ENCODE results near the gene CLINT1.
"Not testable (repeated sequence)": the region's sequence is repeated elsewhere in the genome, so short reads cannot be mapped to it uniquely, and the experiment has no call there.

The CLINT1 gene

DNA sequence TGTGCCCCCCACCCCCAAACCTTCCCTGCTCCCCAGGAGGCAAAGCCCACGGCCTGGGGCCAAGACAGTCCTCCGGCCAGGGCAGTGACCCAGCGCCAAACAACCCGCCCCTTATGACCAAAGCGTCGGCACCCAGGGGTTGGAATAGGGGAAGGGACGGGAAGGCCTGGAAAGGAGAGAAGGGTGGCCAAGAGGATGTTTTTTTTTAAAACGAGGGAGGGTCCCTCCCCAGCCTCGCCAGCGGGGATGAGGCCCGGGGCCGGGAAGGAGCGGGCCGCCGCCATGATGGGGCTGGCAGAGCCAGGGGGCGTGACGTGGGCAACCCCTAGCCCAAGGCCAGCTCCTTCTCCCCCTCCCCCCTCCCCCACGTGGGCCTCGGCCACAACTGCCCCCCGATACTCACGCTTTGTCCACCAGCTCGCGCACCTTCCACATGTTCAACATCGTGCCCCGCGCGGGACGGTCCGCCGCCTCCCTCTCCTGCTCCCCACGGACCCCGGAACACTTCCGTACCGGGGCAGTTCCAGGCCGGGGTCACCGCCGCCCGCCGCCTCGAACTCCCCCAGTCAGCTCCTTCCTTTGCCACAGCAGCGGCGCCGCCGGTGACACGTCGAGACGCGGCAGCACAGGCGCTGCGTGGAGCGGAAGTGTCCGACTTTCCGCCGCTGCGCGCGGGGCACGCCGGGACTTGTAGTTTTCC, at the start of gene CLINT1:
CLINT1 (minus strand) TSS at position 619 of the 700 bp plus-strand sequence; CDS start at position 444, 175 bp downstream.
- peak; percentile 67 to 77 for DNase-seq (ENCODE audit: low read depth in 2 of 2)

- no peak for DNase-seq (ENCODE audit: low read depth in 2 of 2)
These were observed 49.5 kb upstream of the CLINT1 start for GRCh38 chr5:157908459-157908858.

GRCh38 chr5:157907479-157907878, 48.5 kb upstream of the CLINT1 start:
- DNase-seq (ENCODE audit: low read depth in 2 of 2), result no peak

- DNase-seq (ENCODE audit: low read depth in 2 of 2), result no peak
These were observed 44.1 kb upstream of the CLINT1 start for GRCh38 chr5:157903117-157903450.

DNA sequence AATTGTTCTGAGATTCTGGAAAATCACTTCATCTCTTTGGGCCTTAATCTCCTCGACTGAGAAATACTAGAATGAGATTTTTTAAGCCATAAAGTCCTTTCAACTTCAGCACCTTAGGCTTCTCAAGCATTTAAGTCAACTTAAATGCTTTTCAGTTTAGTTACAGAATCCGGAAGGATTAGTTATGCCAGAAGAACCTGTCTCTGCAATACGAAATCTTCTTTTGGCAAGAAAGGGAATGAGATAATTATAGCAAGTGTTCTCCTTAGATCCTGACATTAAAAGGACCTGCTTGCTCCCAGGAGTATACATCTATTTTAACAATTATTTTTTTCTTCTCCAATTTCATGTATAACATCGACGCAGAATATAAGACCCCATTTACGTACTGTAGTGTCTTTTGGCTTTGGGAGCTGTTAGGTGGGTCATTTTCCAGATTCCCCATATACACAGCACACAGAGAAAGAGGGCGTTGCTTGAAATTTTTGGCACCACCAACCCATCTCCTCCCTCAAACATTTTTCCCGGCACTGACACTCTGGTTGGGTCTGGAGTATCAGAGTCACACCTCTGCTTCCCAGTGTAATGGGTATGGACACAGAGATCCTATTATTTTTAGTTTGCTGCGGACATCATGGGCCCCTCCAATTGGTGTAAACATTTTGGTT, 43.6 kb upstream of the CLINT1 start:
- no peak for DNase-seq (ENCODE audit: low read depth in 2 of 2)

DNA sequence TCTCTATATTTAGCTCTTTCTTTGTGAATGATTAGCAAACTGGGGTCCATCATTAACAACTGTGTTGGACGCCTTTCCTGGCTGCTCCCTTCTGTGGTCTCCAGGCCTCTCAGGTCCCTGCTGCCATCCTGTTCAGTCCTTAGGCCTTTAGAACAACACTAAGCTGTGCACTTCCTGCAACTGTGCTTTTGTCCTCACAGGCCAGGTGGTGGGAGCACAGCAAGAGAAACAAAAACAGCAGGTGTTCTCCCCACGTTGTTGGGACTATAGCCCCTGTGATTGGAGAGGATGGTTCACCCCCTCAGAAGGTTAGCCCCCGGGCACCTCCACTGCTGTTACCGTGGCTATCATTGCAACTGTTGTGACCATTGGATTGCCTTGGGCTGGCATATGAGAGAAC, 41.7 kb upstream of the CLINT1 start:
- no peak for DNase-seq (ENCODE audit: low read depth in 2 of 2)

DNA sequence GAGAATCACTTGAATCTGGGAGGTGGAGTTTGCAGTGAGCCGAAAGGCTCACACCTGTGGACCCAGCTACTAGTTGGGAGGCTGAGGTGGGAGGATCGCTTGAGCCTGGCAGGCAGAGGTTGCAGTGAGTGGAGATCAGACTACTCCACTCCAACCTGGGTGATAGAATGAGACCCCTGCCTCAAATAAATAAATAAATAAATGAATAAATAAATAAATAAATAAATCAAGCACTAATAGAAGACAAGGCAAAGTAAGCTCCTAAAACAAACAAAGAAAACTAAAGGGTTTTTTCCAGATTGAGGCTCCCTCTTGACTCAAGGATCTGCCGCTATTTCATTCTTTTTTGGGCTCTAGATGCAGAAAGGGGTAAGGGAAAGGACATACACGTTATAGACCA, 34.7 kb upstream of the CLINT1 start:
- DNase-seq (ENCODE audit: low read depth in 2 of 2), result no peak

- DNase-seq (ENCODE audit: low read depth in 2 of 2), result no peak
These were observed 34.0 kb upstream of the CLINT1 start for GRCh38 chr5:157892974-157893373.

GRCh38 chr5:157890836-157891597, 32.1 kb upstream of the CLINT1 start:
- no peak for DNase-seq (ENCODE audit: low read depth in 2 of 2)

DNA sequence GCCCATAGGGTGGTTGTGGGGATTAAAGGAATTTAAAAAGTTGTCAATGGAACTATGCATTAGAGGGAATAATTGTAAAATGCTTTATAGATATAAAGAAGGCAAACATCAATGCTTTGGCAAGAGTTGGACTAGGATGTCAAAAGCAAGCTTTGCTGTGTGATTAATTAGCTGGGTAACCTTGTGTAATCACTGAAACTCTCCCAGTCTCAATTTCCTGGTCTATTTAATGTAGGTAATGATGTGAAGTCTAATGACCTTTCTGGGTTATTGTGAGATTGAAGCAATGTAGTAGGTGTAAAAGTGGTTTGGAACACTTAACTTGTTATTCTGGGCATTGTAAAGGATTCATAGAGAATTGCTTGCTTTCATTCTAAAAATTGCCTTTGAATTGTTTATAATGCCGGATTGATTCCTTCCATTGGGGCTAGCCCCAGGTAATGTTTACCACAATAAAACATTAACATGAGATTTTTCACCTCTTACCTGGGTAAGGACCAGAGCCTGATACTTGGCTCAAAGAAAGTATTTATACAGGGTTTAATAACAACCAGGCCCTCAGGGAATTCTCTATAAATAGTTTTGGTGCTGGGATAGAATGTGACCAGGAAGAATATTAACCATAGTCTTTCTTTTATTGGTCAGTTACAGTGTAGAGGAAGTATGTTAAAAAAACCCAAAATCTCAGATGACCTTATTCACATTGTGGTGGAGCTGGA, 30.0 kb upstream of the CLINT1 start:
- DNase-seq (ENCODE audit: low read depth in 2 of 2), result no peak

- no peak for DNase-seq (ENCODE audit: low read depth in 2 of 2)
These were observed 27.9 kb upstream of the CLINT1 start for GRCh38 chr5:157886796-157887380.

- DNase-seq (ENCODE audit: low read depth in 2 of 2), result not testable (repeated sequence)
These were observed 26.1 kb upstream of the CLINT1 start for GRCh38 chr5:157885051-157885450.

- not testable (repeated sequence) for DNase-seq (ENCODE audit: low read depth in 2 of 2)
These were observed 22.6 kb upstream of the CLINT1 start for GRCh38 chr5:157881498-157881897.

- DNase-seq (ENCODE audit: low read depth in 2 of 2), result no peak
These were observed 18.9 kb upstream of the CLINT1 start for GRCh38 chr5:157877821-157878220.

DNA sequence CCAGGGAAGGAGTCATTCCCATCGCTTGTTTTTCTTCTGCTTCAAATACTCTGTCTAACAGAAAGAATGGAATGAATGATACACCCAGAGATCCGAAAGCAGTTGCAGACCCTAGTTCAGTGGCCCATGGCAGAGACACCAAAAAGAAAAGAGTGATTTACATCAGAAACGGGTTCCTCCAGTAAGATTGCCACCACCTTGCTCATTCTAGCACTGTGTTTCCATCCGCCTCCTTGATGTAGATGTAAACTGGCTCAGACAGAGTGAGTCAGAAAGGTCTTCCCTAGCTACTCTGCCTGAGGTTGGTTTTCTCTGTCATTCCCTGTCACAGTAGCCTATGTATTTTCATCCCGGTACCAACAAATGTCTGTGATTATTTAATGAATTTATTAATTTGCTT, 15.9 kb upstream of the CLINT1 start:
- no peak for DNase-seq (ENCODE audit: low read depth in 2 of 2)

DNA sequence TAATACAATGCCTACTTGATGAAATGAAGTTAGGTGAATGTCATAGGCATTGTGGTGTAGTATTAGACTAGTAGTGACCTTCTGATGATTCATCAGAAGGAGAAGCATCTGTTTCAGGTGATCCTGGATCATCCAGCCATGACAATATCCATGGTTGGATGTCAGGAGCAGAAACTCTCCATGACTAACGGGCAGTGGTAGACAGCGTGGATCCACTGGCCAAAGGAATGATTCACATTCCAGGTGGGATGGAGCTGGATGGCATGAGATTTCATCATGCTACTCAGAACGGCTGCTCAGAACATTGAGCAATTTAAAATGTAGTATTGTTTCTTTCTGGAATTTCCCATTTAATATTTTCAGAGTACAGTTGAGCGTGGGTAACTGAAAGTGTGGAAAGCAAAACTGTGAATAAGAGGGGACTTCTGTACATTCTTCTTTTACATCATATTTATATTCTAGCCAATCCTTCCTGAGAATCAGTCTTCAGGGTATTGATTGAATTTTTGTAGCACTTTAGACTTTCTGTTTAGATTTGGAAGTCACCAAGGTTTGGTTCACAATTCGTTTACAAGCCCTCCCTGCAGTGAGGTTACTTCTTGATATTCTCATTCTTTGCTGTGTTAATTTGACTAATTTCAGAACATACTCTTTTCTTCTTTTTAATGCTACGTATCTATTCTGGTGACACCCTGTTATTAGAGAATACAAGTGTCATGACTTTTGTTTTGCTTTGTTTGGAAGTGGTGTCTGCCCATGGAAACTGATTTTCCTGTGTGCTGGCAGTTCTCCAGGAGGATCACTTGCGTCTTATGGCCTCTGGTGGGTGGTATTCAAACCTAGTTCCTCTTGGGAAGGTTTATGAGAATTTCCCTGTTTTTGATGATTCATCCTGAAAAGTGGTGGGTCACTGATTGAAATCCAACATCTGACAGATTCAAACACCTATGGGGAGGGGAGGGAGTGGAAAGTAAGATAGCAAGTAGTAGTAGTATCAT, 12.2 kb upstream of the CLINT1 start:
- DNase-seq (ENCODE audit: low read depth in 2 of 2), result no peak

DNA sequence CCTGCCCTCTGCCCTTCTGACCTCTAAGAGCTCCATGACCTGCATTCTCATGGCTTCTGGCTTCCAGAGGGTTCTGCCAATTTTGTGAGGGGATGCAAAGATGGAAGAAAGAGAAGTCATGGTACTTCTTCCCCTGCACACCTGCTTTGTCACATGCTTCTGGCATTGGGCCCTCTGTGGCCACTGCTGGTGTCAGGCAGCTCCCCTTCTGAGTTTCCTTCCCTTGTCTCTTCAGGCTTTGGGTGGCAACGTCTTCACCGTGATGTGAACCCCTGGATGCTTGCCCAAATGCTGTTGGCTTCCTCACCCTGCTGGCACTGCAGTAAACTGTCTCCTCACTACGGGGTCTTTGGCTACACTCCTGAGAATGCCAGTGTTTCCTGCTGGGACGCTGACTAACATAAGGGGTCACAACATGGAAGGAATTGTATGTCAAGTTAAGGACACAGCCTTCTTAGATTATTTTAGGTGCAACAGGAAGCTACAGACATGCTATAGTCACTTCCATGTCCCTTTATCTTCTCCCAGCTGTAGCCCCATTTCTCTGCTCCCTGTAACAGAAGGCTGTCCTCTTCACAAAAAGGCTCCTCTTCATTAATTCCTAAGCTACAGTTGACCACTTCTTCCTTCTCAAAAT, 8.9 kb upstream of the CLINT1 start:
- no peak for DNase-seq (ENCODE audit: low read depth in 2 of 2)

DNA sequence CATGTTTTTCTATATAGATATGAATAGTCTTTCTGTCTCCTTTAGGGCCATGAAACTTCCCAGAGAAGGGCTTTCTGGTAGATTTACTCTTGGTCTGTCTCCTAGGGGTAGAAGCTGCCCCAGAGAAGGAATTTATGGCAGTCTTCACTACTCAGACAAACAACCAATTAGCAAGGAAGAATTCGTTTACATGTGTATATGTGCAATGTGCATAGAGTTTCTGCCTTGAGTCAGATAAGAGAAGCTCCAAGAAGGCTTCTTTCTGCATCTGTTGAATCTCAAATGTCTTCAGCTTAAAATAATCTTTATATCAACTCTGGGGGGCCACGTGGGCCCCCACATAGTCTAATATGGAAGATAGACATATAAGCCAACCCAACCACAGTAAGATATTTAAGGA, 7.6 kb upstream of the CLINT1 start:
- no peak for DNase-seq (ENCODE audit: low read depth in 2 of 2)

GRCh38 chr5:157865781-157866180, 6.8 kb upstream of the CLINT1 start:
- no peak for DNase-seq (ENCODE audit: low read depth in 2 of 2)

GRCh38 chr5:157864067-157864466, 5.1 kb upstream of the CLINT1 start:
- no peak for DNase-seq (ENCODE audit: low read depth in 2 of 2)
